K562 (cell line): ENCODE data around the gene SLC41A3. TPM values are rescaled to one million over a fixed set of nuclear protein-coding genes. Genes with fewer than 3 reads are reported as not detected.

Experiments
- ATAC-seq: fragments of 200-7000 bp; cut with Tn5 transposase; 3 replicates; pipeline ENCODE4 v1.9.1; 2020; ENCODE audit warnings: moderate library complexity
- BruUV-seq: library from RNA; stranded (reverse); fragments of 400-500 nt; replicated peaks from 2 replicates; lab custom pipeline; 2021; lab: Mats Ljungman, UMichigan
- CTCF ChIA-PET: fragments of 300-600 bp; formaldehyde crosslinking; extraction: SDS; loops from one replicate; lab custom pipeline; 2021; ENCODE audit warnings: low intra/inter-chr PET ratio; lab: Yijun Ruan, JAX
- POLR2A ChIA-PET: fragments of 300-600, 350-650 bp; sonication (Branson Sonifier 250); formaldehyde crosslinking; extraction: SDS; loops from one replicate; lab custom pipeline; 2021; ENCODE audit warnings: antibody characterized with exemption, inconsistent platforms; lab: Yijun Ruan, JAX
- DNase-seq, 4 experiments: peaks; one replicate each; pipeline versions ENCODE4 v3.0.0 to v3.0.0-alpha.2; 2011 to 2018; ENCODE audit warnings: low spot score in 3 of 4, mixed read lengths in 3 of 4; ENCODE audit errors: extremely low read depth in 1 of 4
- FAIRE-seq: peaks from 2 replicates; lab custom pipeline; 2011; peaks lifted over from hg19 to GRCh38; lab: Jason Lieb, UNC
- H2AFZ ChIP-seq: 2 replicates; pipeline ENCODE4 v1.6.0; 2011; ENCODE audit warnings: low read depth, low read length, control low read depth, inconsistent platforms
- H3K27ac ChIP-seq: fragments of 200-600 bp; 3 replicates; pipeline ENCODE4 v1.8.0; 2011; ENCODE audit warnings: low read depth, mild to moderate bottlenecking, control low read depth, inconsistent platforms, low read length, moderate library complexity, mixed read lengths; ENCODE audit errors: extremely low read depth
- H3K27me3 ChIP-seq, 2 experiments: fragments of 300-600 bp in 1 of 2; 2 replicates in 1 of 2; 3 replicates in 1 of 2; pipeline versions ENCODE4 v1.6.0 to v1.8.0; 2011; ENCODE audit warnings: inconsistent platforms in 2 of 2, low read length in 2 of 2, mild to moderate bottlenecking in 1 of 2, mixed read lengths in 1 of 2, moderate library complexity in 1 of 2; ENCODE audit not compliant: control insufficient read depth in 2 of 2, insufficient read depth in 2 of 2
- H3K36me3 ChIP-seq: fragments of 300-600 bp; 3 replicates; pipeline ENCODE4 v1.8.0; 2011; ENCODE audit warnings: mild to moderate bottlenecking, low read length, inconsistent platforms; ENCODE audit not compliant: control insufficient read depth, insufficient read depth
- H3K4me1 ChIP-seq, 2 experiments: fragments of 200-600 bp in 1 of 2; replicated peaks in 1 of 2; 2 replicates in 1 of 2; 3 replicates in 1 of 2; pipeline versions ENCODE4 v1.5.1 to v1.8.0; 2011; ENCODE audit warnings: inconsistent platforms in 2 of 2, low read length in 2 of 2, mild to moderate bottlenecking in 1 of 2, mixed read lengths in 1 of 2, moderate library complexity in 1 of 2; ENCODE audit not compliant: control insufficient read depth in 2 of 2, insufficient read depth in 2 of 2
- H3K4me2 ChIP-seq: 2 replicates; pipeline ENCODE4 v1.6.1; 2011; ENCODE audit warnings: low read length, control low read depth, inconsistent platforms, mixed read lengths; ENCODE audit not compliant: insufficient read depth
- H3K4me3 ChIP-seq: fragments of 200-600 bp; sonication (generic), shearing (Covaris generic); 2 replicates; pipeline ENCODE4 v1.5.1; 2016; ENCODE audit warnings: control low read depth, inconsistent platforms
- H3K79me2 ChIP-seq: fragments of 200-600 bp; 3 replicates; pipeline ENCODE4 v1.8.0; 2011; ENCODE audit warnings: low read length, inconsistent platforms; ENCODE audit not compliant: control insufficient read depth, insufficient read depth
- H3K9ac ChIP-seq, 2 experiments: 2 replicates each; pipeline versions ENCODE4 v1.6.0 to v1.6.1; 2011; ENCODE audit warnings: low read depth in 2 of 2, low read length in 2 of 2, control low read depth in 1 of 2, inconsistent platforms in 1 of 2, mild to moderate bottlenecking in 1 of 2, mixed read lengths in 1 of 2; ENCODE audit not compliant: insufficient read depth in 1 of 2
- H3K9me1 ChIP-seq: one replicate; pipeline ENCODE4 v1.6.0; 2011; ENCODE audit warnings: inconsistent platforms, mild to moderate bottlenecking, low read length, moderate library complexity; ENCODE audit not compliant: control insufficient read depth, insufficient read depth
- H3K9me3 ChIP-seq: replicated peaks from 2 replicates; pipeline ENCODE4 v1.5.1; 2011; ENCODE audit warnings: low read depth, low read length, inconsistent platforms; ENCODE audit not compliant: control insufficient read depth, insufficient read depth
- H4K20me1 ChIP-seq: replicated peaks from 2 replicates; pipeline ENCODE4 v1.6.1; 2011; ENCODE audit warnings: low read length, inconsistent platforms, mixed read lengths; ENCODE audit not compliant: control insufficient read depth, insufficient read depth
- BCOR ChIP-seq: fragments of 450-650 bp; IDR thresholded peaks from 2 replicates; pipeline ENCODE4 v1.6.1; 2016
- DEAF1 ChIP-seq: fragments of 450-650 bp; formaldehyde crosslinking; IDR thresholded peaks from 2 replicates; pipeline ENCODE4 v1.4.0; 2020; ENCODE audit warnings: mild to moderate bottlenecking, moderate library complexity
- FOXK1 ChIP-seq: sonication (generic); formaldehyde crosslinking; IDR thresholded peaks from 2 replicates; pipeline ENCODE4 v1.8.0; 2022; ENCODE audit warnings: missing genetic modification reagents, mild to moderate bottlenecking, borderline replicate concordance
- MECOM ChIP-seq: fragments of 250-450 bp; sonication (Bioruptor Pico); IDR thresholded peaks from 2 replicates; pipeline ENCODE4 v1.8.0; 2022; ENCODE audit warnings: inconsistent platforms
- NEUROD1 ChIP-seq: fragments of 150-350 bp; IDR thresholded peaks from 2 replicates; pipeline ENCODE4 v1.6.1; 2014; ENCODE audit warnings: borderline replicate concordance, low read length, low read depth; ENCODE audit not compliant: partially characterized antibody
- PATZ1 ChIP-seq: fragments of 250-450 bp; sonication (Bioruptor Pico); IDR thresholded peaks from 2 replicates; pipeline ENCODE4 v1.5.0; 2020; ENCODE audit warnings: mild to moderate bottlenecking, borderline replicate concordance
- PCBP2 ChIP-seq: fragments of 200-400 bp; formaldehyde crosslinking; IDR thresholded peaks from 2 replicates; pipeline ENCODE4 v1.6.1; 2018; ENCODE audit warnings: low read length, low read depth, mild to moderate bottlenecking, moderate library complexity; ENCODE audit not compliant: poor library complexity, severe bottlenecking
- PTTG1 ChIP-seq: fragments of 450-650 bp; IDR thresholded peaks from 2 replicates; pipeline ENCODE4 v1.6.1; 2016; ENCODE audit warnings: low read depth, mild to moderate bottlenecking, missing genetic modification characterization, missing compliant biosample characterization
- SREBF1 ChIP-seq: fragments of 150-350 bp; IDR thresholded peaks from 2 replicates; pipeline ENCODE4 v1.6.1; 2014; ENCODE audit warnings: antibody characterized with exemption, low read depth, low read length, borderline replicate concordance
- TEAD4 ChIP-seq, 2 experiments: sonication (generic) in 1 of 2; formaldehyde crosslinking in 1 of 2; IDR thresholded peaks; 2 replicates each; pipeline versions ENCODE4 v1.6.1 to v1.8.0; 2012 to 2022; ENCODE audit warnings: borderline replicate concordance in 1 of 2, inconsistent platforms in 1 of 2, low read length in 1 of 2, mild to moderate bottlenecking in 1 of 2, missing genetic modification reagents in 1 of 2
- U2AF2 ChIP-seq: fragments of 200-400 bp; formaldehyde crosslinking; optimal IDR thresholded peaks from 2 replicates; pipeline ENCODE3; 2017; ENCODE audit warnings: low read depth, mild to moderate bottlenecking, low read length
- ZBTB1 ChIP-seq: sonication (generic); formaldehyde crosslinking; IDR thresholded peaks from 2 replicates; pipeline ENCODE4 v1.8.1; 2023; ENCODE audit warnings: missing genetic modification reagents, low read depth, mild to moderate bottlenecking, borderline replicate concordance
- ZNF785 ChIP-seq: fragments of 250-450 bp; sonication (Bioruptor Pico); IDR thresholded peaks from 2 replicates; pipeline ENCODE4 v1.4.0; 2020; ENCODE audit warnings: mild to moderate bottlenecking
- ZZZ3 ChIP-seq: fragments of 450-650 bp; IDR thresholded peaks from 2 replicates; pipeline ENCODE4 v1.6.1; 2016; ENCODE audit warnings: antibody characterized with exemption, mild to moderate bottlenecking, moderate library complexity
- WGBS: fragments of 100-300 bp; shearing (Covaris generic); methylation state at CpG from one replicate; pipeline ENCODE4 v1.1.6; 2016; ENCODE audit warnings: low coverage, mixed read lengths; ENCODE audit not compliant: insufficient coverage; ENCODE audit errors: missing lambda C conversion rate; 5-methylcytosine and 5-hydroxymethylcytosine counted together
- in situ Hi-C: fragments of 300-500 bp; cut with MboI; formaldehyde crosslinking; loops from 4 replicates; pipeline ENCODE4 v1.15.0; 2018; ENCODE audit warnings: inconsistent platforms, mixed read lengths
- intact Hi-C: fragments of 100-400 bp; cut with micrococcal nuclease; formaldehyde crosslinking; loops from 2 replicates; pipeline ENCODE4 v1.14.2; 2022
- polyA plus RNA-seq, 8 experiments: library from polyadenylated mRNA; depleted of rRNA in 4 of 8; stranded (reverse) in 5 of 8; unstranded in 3 of 8; fragments of >200 nt; fragmentation: Nextera tagmentation in 2 of 8; fragmentation: Illumina TruSeq in 1 of 8; extraction: Ambion mirVana in 2 of 8; extraction: Trizol in 1 of 8; gene quantifications; 2 replicates each; pipeline versions ENCODE4 v1.2.1 to v1.2.3, GENCODE V29; 2011 to 2014; ENCODE audit warnings: inconsistent platforms in 1 of 8, missing spikeins in 1 of 8
- total RNA-seq, 7 experiments: library from RNA; depleted of rRNA in 6 of 7; stranded (reverse); fragments of >200 nt in 6 of 7; fragmentation: Illumina TruSeq in 2 of 7; extraction: Trizol in 2 of 7; gene quantifications; 2 replicates each; pipeline versions ENCODE4 v1.2.1 to v1.2.3, GENCODE V29; 2011 to 2021; ENCODE audit warnings: low replicate concordance in 1 of 7

Gene SLC41A3
- total and polyA plus RNA-seq, 9 of the 15 experiments (the other 6 are each of a cell fraction or from before 2014, with no cell fraction given), result 4.1 to 20.7 (median 11.2) TPM

GRCh38 chr3:126004692-126005091, 79.2 kb downstream of the SLC41A3 start:
- H3K27me3 ChIP-seq, result no peaks in the 10 kb centered on the region
- no peaks in the 10 kb centered on the region for H4K20me1 ChIP-seq
- DNase-seq (no peak), FAIRE-seq (no peak), ATAC-seq (no peak)
- in situ Hi-C loops (no loop called here), intact Hi-C loops (no loop called here)
- no peak overlapping the region for H3K9ac ChIP-seq
- ChIA-PET CTCF (no interaction called here), POLR2A (interaction anchor here (1.1 kb wide), 1 partner anchor 74 kb away, joined by 3 read pairs; no protein-coding TSS in a partner anchor)
- no peaks in the 10 kb centered on the region for H3K79me2 ChIP-seq
- no peaks in the 10 kb centered on the region; a peak in 1 of 5 replicates for H3K4me1 ChIP-seq
- TF ChIP-seq ZBTB1 (CRISPR knock-in tag), result no peak
- no peak for TF ChIP-seq PTTG1 (tag)
- TF ChIP-seq BCOR, result no peak
- TF ChIP-seq TEAD4 (IDR thresholded peaks at IDR 0.05; ENCODE audit: low read length), result no peak
- TF ChIP-seq TEAD4 (CRISPR knock-in tag; IDR thresholded peaks at IDR 0.05; ENCODE audit: borderline replicate concordance), result no peak
- no peak for TF ChIP-seq NEUROD1
- TF ChIP-seq ZNF785, result no peak
- no peak for TF ChIP-seq MECOM (CRISPR knock-in tag)
- TF ChIP-seq FOXK1 (CRISPR knock-in tag), result no peak
- no peak for TF ChIP-seq SREBF1
- TF ChIP-seq ZZZ3, result no peak
- no peak for TF ChIP-seq PATZ1 (CRISPR knock-in tag)
- TF ChIP-seq U2AF2, result no peak
- TF ChIP-seq DEAF1 (CRISPR knock-in tag), result no peak
- no peak for TF ChIP-seq PCBP2
- H3K4me3 ChIP-seq, result no peak overlapping the region
- H3K9me3 ChIP-seq, result no peaks in the 10 kb centered on the region
- H3K4me2 ChIP-seq, result no peak overlapping the region
- no peak overlapping the region for H2AFZ ChIP-seq
- no peak overlapping the region for H3K27ac ChIP-seq
- peaks cover 2% of the 10 kb centered on the region; the same call in 1 of the 3 replicates for H3K36me3 ChIP-seq
- no TSS peak for BruUV-seq
- H3K9me1 ChIP-seq, result no peaks in the 10 kb centered on the region
- 17% methylated on average over 7 of the region's 7 CpGs for WGBS
